OCI-LY3 (cell line): ENCODE data around the gene NXN.

Experiments used
- EZH2phosphoT487 ChIP-seq: fragments of 200-600 bp; shearing (Covaris generic); IDR thresholded peaks from 2 replicates; pipeline ENCODE4 v1.6.1; 2018; ENCODE audit warnings: antibody characterized with exemption, mixed run types, low read depth
- TF ChIP-seq, protein P1 (sequence below): fragments of 200-600, 300-600 bp; sonication (generic); IDR thresholded peaks from 2 replicates; pipeline ENCODE4 v1.5.1; 2014; ENCODE audit warnings: antibody characterized with exemption, low read length, low read depth

DNA sequence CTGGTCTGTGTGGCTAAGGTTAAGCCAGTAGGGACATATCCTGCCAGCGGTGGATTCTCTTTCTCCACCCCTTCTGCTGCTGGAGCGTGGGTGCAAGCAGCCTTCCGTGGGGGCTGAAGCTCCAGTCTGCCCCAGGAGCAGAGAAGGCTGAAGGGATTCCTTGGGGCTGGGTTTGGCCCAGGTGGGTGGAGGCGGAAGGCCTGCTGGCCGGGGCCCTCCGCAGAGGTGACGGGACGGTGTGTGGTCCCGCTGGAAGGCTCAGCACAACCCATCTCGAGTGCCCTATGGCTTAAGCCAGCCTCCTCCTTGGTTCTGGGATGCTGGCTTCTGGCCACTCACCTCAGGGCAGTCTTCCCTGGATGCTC lies 30.5 kb upstream of the NXN start:
- TF ChIP-seq, protein P1, sequence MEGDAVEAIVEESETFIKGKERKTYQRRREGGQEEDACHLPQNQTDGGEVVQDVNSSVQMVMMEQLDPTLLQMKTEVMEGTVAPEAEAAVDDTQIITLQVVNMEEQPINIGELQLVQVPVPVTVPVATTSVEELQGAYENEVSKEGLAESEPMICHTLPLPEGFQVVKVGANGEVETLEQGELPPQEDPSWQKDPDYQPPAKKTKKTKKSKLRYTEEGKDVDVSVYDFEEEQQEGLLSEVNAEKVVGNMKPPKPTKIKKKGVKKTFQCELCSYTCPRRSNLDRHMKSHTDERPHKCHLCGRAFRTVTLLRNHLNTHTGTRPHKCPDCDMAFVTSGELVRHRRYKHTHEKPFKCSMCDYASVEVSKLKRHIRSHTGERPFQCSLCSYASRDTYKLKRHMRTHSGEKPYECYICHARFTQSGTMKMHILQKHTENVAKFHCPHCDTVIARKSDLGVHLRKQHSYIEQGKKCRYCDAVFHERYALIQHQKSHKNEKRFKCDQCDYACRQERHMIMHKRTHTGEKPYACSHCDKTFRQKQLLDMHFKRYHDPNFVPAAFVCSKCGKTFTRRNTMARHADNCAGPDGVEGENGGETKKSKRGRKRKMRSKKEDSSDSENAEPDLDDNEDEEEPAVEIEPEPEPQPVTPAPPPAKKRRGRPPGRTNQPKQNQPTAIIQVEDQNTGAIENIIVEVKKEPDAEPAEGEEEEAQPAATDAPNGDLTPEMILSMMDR, result no peak
- no peak for TF ChIP-seq EZH2phosphoT487
